NCI-H82 treated with DMSO at 0.1 percent for 48 hours (cell line): ENCODE measurements around the gene UBN2.
"Not testable (repeated sequence)": the region's sequence is repeated elsewhere in the genome, so short reads cannot be mapped to it uniquely, and the experiment has no call there.

Source experiments
- DNase-seq: peaks from one replicate; lab custom pipeline; 2025; ENCODE audit not compliant: unreplicated experiment; lab: John Stamatoyannopoulos, UW

UBN2 gene

GRCh38 chr7:139230774-139231512, at the start of gene UBN2:
UBN2 (plus strand) TSS chr7:139231237; CDS start chr7:139231485, 248 bp downstream.
- DNase-seq = peak; percentile 72

GRCh38 chr7:139181404-139181803, 49.6 kb upstream of the UBN2 start:
- no peak for DNase-seq

- no peak for DNase-seq
Measured at GRCh38 chr7:139182363-139182762, 48.7 kb upstream of the UBN2 start.

- DNase-seq = no peak
Measured at GRCh38 chr7:139183251-139183650, 47.8 kb upstream of the UBN2 start.

GRCh38 chr7:139183878-139184338, 47.1 kb upstream of the UBN2 start:
- no peak for DNase-seq

GRCh38 chr7:139186146-139186545, 44.9 kb upstream of the UBN2 start:
- no peak for DNase-seq

GRCh38 chr7:139189357-139189756, 41.7 kb upstream of the UBN2 start:
- DNase-seq = no peak

- no peak for DNase-seq
Measured at GRCh38 chr7:139192014-139192706, 38.9 kb upstream of the UBN2 start.

GRCh38 chr7:139200382-139200781, 30.7 kb upstream of the UBN2 start:
- no peak for DNase-seq

GRCh38 chr7:139203992-139204391, 27.0 kb upstream of the UBN2 start:
- no peak for DNase-seq

GRCh38 chr7:139205843-139206242, 25.2 kb upstream of the UBN2 start:
- DNase-seq = no peak

- DNase-seq = no peak
Measured at GRCh38 chr7:139212133-139212532, 18.9 kb upstream of the UBN2 start.

- not testable (repeated sequence) for DNase-seq
Measured at GRCh38 chr7:139213489-139213888, 17.5 kb upstream of the UBN2 start.

- DNase-seq = no peak
Measured at GRCh38 chr7:139218173-139218572, 12.9 kb upstream of the UBN2 start.

- DNase-seq = no peak
Measured at GRCh38 chr7:139224219-139224618, 6.8 kb upstream of the UBN2 start.

GRCh38 chr7:139224836-139225235, 6.2 kb upstream of the UBN2 start:
- DNase-seq = not testable (repeated sequence)

- DNase-seq = not testable (repeated sequence)
Measured at GRCh38 chr7:139225286-139226157, 5.5 kb upstream of the UBN2 start.

GRCh38 chr7:139226158-139226515, 4.9 kb upstream of the UBN2 start:
- DNase-seq = not testable (repeated sequence)

- DNase-seq = not testable (repeated sequence)
Measured at GRCh38 chr7:139226988-139227488, 4.0 kb upstream of the UBN2 start.

- no peak for DNase-seq
Measured at GRCh38 chr7:139230023-139230422, 1.0 kb upstream of the UBN2 start.

GRCh38 chr7:139230484-139230773, 608 bp upstream of the UBN2 start:
- no peak for DNase-seq
